Upper lobe of right lung (tissue), 1 donor: ENCODE results near the gene C6orf47. TPM values are rescaled to one million over a fixed set of nuclear protein-coding genes. Genes with fewer than 3 reads are reported as not detected.
A peak's percentile ranks its signal among the peaks of the same experiment; 100 is the strongest.

ENCODE experiments used
- ATAC-seq: fragments of 200-7000 bp; cut with Tn5 transposase; one replicate; pipeline ENCODE4 v1.9.1; 2020; ENCODE audit warnings: mild to moderate bottlenecking, moderate library complexity
- DNase-seq: peaks from one replicate; pipeline ENCODE4 v3.0.0-alpha.2; 2020
- H3K27ac ChIP-seq: fragments of 200-600 bp; one replicate; pipeline ENCODE4 v1.8.0; 2022
- H3K27me3 ChIP-seq: fragments of 200-600 bp; one replicate; pipeline ENCODE4 v1.8.0; 2022; ENCODE audit warnings: mild to moderate bottlenecking
- H3K36me3 ChIP-seq: fragments of 200-600 bp; one replicate; pipeline ENCODE4 v1.8.0; 2022
- H3K4me1 ChIP-seq: fragments of 200-600 bp; one replicate; pipeline ENCODE4 v1.8.0; 2022
- H3K4me3 ChIP-seq: fragments of 200-600 bp; one replicate; pipeline ENCODE4 v1.8.0; 2022; ENCODE audit warnings: mild to moderate bottlenecking
- H3K9me3 ChIP-seq: fragments of 200-600 bp; one replicate; pipeline ENCODE4 v1.8.0; 2022
- intact Hi-C: fragments of 100-400 bp; cut with DNase I; formaldehyde crosslinking; loops from one replicate; pipeline ENCODE4 v1.11.0; 2022
- total RNA-seq: library from RNA; stranded (reverse); fragmentation: NEBNext Ultra II Directional; extraction: Animal tissue kit (Norgen Biotek cat#: 25700); gene quantifications from one replicate; pipeline ENCODE4 v1.2.1, GENCODE V29; 2021
- TF ChIP-seq, protein P1 (sequence below): fragments of 200-600 bp; IDR thresholded peaks from one replicate; pipeline ENCODE4 v1.8.0; 2022; ENCODE audit warnings: antibody characterized with exemption
- donor health status: DM: no; HTN: yes; CAD: no; lungs with severe emphysema.

Gene C6orf47
- total RNA-seq, 1 donor from 2014 or later: 25.6 TPM

DNA sequence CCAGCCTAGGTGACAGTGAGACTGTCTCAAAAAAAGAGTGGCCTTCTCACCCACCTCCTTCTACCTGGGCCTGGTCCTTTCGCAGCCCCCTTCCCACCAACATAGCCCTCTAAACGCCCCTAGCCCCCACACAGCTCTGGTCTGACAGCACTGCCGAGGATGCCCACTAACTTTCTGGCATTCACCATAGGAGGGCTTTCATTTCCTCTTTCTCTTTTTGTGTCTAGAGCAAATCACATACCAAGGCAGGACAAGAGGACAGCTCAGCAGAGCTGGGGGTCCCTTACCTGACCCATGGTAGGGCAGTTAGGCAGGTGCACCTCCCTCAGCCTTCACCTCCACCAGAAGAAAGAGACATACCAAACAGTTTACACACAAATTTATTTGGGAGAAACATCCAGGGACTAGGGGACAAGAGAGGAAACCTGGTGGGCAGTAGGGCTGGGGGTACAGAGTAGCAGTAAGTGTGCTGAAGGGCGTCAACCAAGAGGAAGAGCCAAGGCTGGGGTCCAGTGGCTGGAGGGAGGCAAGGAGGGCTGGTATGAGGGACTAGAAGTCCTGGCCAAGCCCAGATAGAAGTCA lies 15.8 kb upstream of the C6orf47 start:
- Histone ChIP-seq H3K27me3 (no peaks in the 10 kb centered on the region), H3K27ac (no peak overlapping the region), H3K4me1 (peaks cover 11% of the 10 kb centered on the region), H3K36me3 (peaks cover 21% of the 10 kb centered on the region), H3K4me3 (no peak overlapping the region), H3K9me3 (no peaks in the 10 kb centered on the region)
- ATAC-seq: no peak
- no peak for DNase-seq
- intact Hi-C loops: no loop called here
- TF ChIP-seq, protein P1, sequence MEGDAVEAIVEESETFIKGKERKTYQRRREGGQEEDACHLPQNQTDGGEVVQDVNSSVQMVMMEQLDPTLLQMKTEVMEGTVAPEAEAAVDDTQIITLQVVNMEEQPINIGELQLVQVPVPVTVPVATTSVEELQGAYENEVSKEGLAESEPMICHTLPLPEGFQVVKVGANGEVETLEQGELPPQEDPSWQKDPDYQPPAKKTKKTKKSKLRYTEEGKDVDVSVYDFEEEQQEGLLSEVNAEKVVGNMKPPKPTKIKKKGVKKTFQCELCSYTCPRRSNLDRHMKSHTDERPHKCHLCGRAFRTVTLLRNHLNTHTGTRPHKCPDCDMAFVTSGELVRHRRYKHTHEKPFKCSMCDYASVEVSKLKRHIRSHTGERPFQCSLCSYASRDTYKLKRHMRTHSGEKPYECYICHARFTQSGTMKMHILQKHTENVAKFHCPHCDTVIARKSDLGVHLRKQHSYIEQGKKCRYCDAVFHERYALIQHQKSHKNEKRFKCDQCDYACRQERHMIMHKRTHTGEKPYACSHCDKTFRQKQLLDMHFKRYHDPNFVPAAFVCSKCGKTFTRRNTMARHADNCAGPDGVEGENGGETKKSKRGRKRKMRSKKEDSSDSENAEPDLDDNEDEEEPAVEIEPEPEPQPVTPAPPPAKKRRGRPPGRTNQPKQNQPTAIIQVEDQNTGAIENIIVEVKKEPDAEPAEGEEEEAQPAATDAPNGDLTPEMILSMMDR: no peak

DNA sequence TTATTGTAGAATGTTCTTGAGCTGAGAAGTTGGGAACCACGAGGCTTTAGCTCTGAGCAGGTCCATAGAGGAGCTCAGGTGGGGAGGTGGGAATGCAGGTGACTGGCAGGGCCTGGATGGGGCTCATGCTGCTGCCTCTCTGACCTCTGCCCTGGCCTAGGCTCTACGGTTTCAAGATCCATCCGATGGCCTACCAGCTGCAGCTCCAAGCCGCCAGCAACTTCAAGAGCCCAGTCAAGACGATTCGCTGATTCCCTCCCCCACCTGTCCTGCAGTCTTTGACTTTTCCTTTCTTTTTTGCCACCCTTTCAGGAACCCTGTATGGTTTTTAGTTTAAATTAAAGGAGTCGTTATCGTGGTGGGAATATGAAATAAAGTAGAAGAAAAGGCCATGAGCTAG lies 9.1 kb upstream of the C6orf47 start, which contains the start of gene LY6G5B:
Gene LY6G5B (plus strand): TSS at position 301 of the 400 bp plus-strand sequence. CDS start 975 bp downstream, outside the sequence.
- no peak for DNase-seq
- ATAC-seq: no peak
- H3K9me3 ChIP-seq: no peaks in the 10 kb centered on the region
- intact Hi-C loops: no loop called here
- H3K27ac ChIP-seq: no peak within 1 kb of the TSS
- peaks cover 67% of the 10 kb centered on the region for H3K36me3 ChIP-seq
- TF ChIP-seq, protein P1: no peak
- no peaks in the 10 kb centered on the region for H3K27me3 ChIP-seq
- H3K4me3 ChIP-seq: no peak within 1 kb of the TSS
- H3K4me1 ChIP-seq: peaks cover 13% of the 10 kb centered on the region

DNA sequence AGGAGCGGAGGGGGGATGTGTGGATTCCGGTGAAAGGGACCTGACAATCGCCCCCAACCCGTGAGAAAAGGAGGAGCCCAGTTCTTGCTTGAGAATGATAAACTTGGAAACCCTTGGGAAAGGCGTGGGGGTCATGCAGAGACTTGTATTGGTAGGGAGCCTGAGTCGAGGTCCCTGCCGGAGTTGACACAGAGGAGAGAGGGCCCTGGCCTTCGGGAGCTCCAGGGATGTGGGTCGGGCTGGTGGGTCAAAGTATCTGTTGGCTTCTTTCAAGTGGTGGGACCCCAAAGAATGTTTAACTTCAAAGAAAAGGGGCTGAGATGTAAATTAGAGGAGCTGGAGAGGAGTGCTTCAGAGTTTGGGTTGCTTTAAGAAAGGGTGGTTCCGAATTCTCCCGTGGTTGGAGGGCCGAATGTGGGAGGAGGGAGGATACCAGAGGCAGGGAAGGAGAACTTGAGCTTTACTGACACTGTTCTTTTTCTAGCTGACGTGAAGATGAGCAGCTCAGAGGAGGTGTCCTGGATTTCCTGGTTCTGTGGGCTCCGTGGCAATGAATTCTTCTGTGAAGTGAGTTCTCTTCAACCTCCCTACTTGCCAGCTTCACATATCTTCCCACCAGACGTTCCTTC lies 5.9 kb upstream of the C6orf47 start:
- DNase-seq (no peak), ATAC-seq (no peak)
- H3K4me3 ChIP-seq: peak overlapping the region; percentile 63
- no peaks in the 10 kb centered on the region for H3K9me3 ChIP-seq
- intact Hi-C loops: no loop called here
- H3K36me3 ChIP-seq: peaks cover 63% of the 10 kb centered on the region
- H3K4me1 ChIP-seq: peaks cover 33% of the 10 kb centered on the region
- no peaks in the 10 kb centered on the region for H3K27me3 ChIP-seq
- peak overlapping the region; percentile 93 for H3K27ac ChIP-seq
- TF ChIP-seq, protein P1: no peak

DNA sequence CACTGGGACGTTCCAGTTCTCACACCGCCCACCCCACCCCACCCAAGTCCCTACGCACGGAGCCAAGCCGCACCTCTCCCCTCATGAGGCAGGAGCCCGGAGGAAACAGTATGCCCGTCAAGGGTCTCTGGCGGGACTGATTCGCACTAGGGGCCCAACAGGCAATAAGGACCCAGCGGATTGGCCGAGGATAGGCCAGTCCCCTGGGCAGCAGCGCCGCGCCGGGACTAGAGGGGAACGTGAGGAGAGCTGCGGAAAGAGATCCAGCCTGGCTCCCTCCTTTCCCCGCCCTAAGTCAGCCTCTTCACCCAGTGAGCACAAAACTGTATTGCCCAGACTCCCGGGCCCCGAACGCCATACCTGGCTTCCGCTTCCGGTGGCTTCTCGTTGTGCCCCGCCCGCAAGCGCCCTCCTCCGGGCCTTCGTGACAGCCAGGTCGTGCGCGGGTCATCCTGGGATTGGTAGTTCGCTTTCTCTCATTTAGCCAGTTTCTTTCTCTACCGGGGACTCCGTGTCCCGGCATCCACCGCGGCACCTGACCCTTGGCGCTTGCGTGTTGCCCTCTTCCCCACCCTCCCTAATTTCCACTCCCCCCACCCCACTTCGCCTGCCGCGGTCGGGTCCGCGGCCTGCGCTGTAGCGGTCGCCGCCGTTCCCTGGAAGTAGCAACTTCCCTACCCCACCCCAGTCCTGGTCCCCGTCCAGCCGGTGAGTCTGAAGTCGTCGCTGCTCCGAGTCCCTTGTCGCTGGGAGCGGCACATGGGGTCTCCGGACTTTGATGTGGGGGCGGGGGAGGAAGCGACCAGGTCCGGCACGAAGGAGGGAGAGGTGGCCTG lies 5.1 kb upstream of the C6orf47 start, which contains the start of gene CSNK2B:
Gene CSNK2B (plus strand): TSS at position 580 of the 836 bp plus-strand sequence. CDS start 752 bp downstream, outside the sequence.
- H3K36me3 ChIP-seq: peaks cover 55% of the 10 kb centered on the region
- H3K4me3 ChIP-seq: peak within 1 kb of the TSS; percentile 63
- intact Hi-C loops: no loop called here
- TF ChIP-seq, protein P1: peak; percentile 21
- peak; percentile 94 for ATAC-seq
- H3K27me3 ChIP-seq: no peaks in the 10 kb centered on the region
- peaks cover 33% of the 10 kb centered on the region for H3K4me1 ChIP-seq
- H3K27ac ChIP-seq: peak within 1 kb of the TSS; percentile 93
- H3K9me3 ChIP-seq: no peaks in the 10 kb centered on the region
- peak; percentile 99 for DNase-seq

DNA sequence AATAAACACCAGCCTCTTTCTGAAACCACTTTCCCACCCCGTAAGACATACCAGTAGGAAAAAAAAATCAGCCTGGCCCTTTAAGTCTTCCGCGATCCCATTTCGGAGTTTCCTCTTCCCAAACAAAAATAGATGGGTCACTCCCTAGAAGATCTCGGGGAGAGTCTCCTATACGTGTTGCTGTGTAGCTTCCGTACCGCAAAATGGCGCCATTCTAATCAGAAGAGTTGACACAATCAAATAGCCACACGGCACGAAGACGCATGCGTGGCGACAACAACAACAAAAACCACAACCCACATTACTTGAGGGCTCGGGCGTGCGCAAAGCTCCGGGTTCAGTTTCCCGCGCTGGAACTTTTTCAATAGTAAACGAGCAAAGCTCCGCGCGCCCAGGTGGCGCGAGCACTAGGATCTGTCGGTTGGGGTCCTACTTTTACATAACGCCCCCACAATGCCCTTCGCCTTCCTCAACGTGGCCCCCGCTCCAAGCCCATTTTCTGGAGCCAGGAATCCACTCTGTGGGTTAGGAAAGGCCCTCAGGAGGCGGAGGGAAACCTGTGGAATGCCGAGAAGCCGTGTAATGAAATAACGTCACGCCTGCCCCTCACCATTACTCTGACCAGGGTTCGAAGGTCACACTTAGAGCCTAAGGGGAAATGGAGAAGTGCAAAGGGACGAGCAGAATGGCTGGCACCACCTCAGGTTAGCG lies 4.4 kb upstream of the C6orf47 start, which contains the start of gene GPANK1:
Gene GPANK1 (minus strand): TSS at position 208 of the 711 bp plus-strand sequence. CDS start 519 bp downstream, outside the sequence.
- Histone ChIP-seq H3K4me1 (peaks cover 33% of the 10 kb centered on the region), H3K36me3 (peaks cover 48% of the 10 kb centered on the region)
- ATAC-seq: peak; percentile 61

More for the DNA sequence above, 4.4 kb upstream of the C6orf47 start, which contains the start of gene GPANK1:
- Histone ChIP-seq H3K27ac (peak within 1 kb of the TSS; percentile 93), H3K9me3 (no peaks in the 10 kb centered on the region), H3K27me3 (no peaks in the 10 kb centered on the region), H3K4me3 (peak within 1 kb of the TSS; percentile 63)
- intact Hi-C loops: no loop called here
- TF ChIP-seq, protein P1: no peak
- peak; percentile 92 for DNase-seq
